ENCODE measurements around the gene OVOL1. TPM values are rescaled to one million over a fixed set of nuclear protein-coding genes. Genes with fewer than 3 reads are reported as not detected.

Gene OVOL1
- total RNA-seq, 6 donors from 2014 or later, result under 0.01 to 2.2 (median 0.77) TPM

GRCh38 chr11:65781152-65781961, 5.5 kb upstream of the OVOL1 start:
- ATAC-seq (ENCODE audit: low FRiP score in 2 of 2) (peak in 1 of 2 donors; percentile 48), DNase-seq (peak in 1 of 2 donors; percentile 90)
- H3K27ac ChIP-seq, result peak overlapping the region; percentile 93 to 99 (median 96)

GRCh38 chr11:65781962-65782815, 4.7 kb upstream of the OVOL1 start:
- ATAC-seq (ENCODE audit: low FRiP score in 2 of 2) (no peak), DNase-seq (no peak)
- Histone ChIP-seq H3K36me3 (peaks cover 0 to 23% (median 21%) of the 10 kb centered on the region in 4 donors), H3K27ac (peak overlapping the region in 2 of 4 donors; percentile 93 to 99), H3K4me1 (peaks cover 34 to 54% (median 43%) of the 10 kb centered on the region in 4 donors), H3K9me3 (no peaks in the 10 kb centered on the region), H3K4me3 (peak overlapping the region in 2 of 4 donors; percentile 91 to 94), H3K27me3 (peaks cover 0 to 14% (median 8%) of the 10 kb centered on the region in 4 donors)
- 60 to 95% methylated on average over 1 to 13 of the region's 13 CpGs for WGBS, 2 donors
- no peak for TF ChIP-seq POLR2AphosphoS5 (IDR thresholded peaks at IDR 0.05)
- TF ChIP-seq EP300 (IDR thresholded peaks at IDR 0.05), result no peak
- no peak for TF ChIP-seq POLR2A (IDR thresholded peaks at IDR 0.05)
- no peak for TF ChIP-seq CTCF (IDR thresholded peaks at IDR 0.05)

More at GRCh38 chr11:65781152-65781961, 5.5 kb upstream of the OVOL1 start:
- H3K36me3 ChIP-seq, result peaks cover 0 to 31% (median 24%) of the 10 kb centered on the region in 4 donors
- H3K4me1 ChIP-seq, result peaks cover 32 to 54% (median 44%) of the 10 kb centered on the region in 4 donors
- peaks cover 0 to 7% (median 3%) of the 10 kb centered on the region in 4 donors for H3K27me3 ChIP-seq
- H3K9me3 ChIP-seq, result no peaks in the 10 kb centered on the region
- TF ChIP-seq POLR2AphosphoS5 (IDR thresholded peaks at IDR 0.05) (no peak), POLR2A (IDR thresholded peaks at IDR 0.05) (peak in 1 of 4 donors; percentile 48), CTCF (IDR thresholded peaks at IDR 0.05) (peak; percentile 51 to 85 (median 78))
- peak overlapping the region in 3 of 4 donors; percentile 91 to 98 (median 94) for H3K4me3 ChIP-seq
- WGBS, 2 donors, result 29% methylated on average over 25 of the region's 83 CpGs; no CpG with 5 or more reads in 1 of the 2 donors

GRCh38 chr11:65782816-65783228, 4.0 kb upstream of the OVOL1 start:
- 83 to 86% methylated on average over 5 to 9 of the region's 9 CpGs for WGBS, 2 donors
- DNase-seq (peak in 1 of 2 donors; percentile 46), ATAC-seq (ENCODE audit: low FRiP score in 2 of 2) (no peak)
- Histone ChIP-seq H3K36me3 (peaks cover 0 to 17% (median 16%) of the 10 kb centered on the region in 4 donors), H3K27ac (no peak overlapping the region), H3K27me3 (peaks cover 0 to 21% (median 12%) of the 10 kb centered on the region in 4 donors), H3K4me3 (no peak overlapping the region), H3K4me1 (peaks cover 35 to 56% (median 45%) of the 10 kb centered on the region in 4 donors), H3K9me3 (no peaks in the 10 kb centered on the region)
- no peak for TF ChIP-seq CTCF (IDR thresholded peaks at IDR 0.05)
- no peak for TF ChIP-seq POLR2AphosphoS5 (IDR thresholded peaks at IDR 0.05)
- TF ChIP-seq EP300 (IDR thresholded peaks at IDR 0.05), result no peak
- no peak for TF ChIP-seq POLR2A (IDR thresholded peaks at IDR 0.05)

- H3K27ac ChIP-seq, result no peak overlapping the region
- DNase-seq, result no peak
- no peak for TF ChIP-seq CTCF (IDR thresholded peaks at IDR 0.05)
- TF ChIP-seq POLR2A (IDR thresholded peaks at IDR 0.05), result no peak
- TF ChIP-seq EP300 (IDR thresholded peaks at IDR 0.05), result no peak
- TF ChIP-seq POLR2AphosphoS5 (IDR thresholded peaks at IDR 0.05), result no peak
Measured at GRCh38 chr11:65785319-65786007, 1.4 kb upstream of the OVOL1 start.

More at GRCh38 chr11:65785319-65786007, 1.4 kb upstream of the OVOL1 start:
- no peaks in the 10 kb centered on the region for H3K36me3 ChIP-seq
- no peak overlapping the region for H3K4me3 ChIP-seq
- no peaks in the 10 kb centered on the region for H3K9me3 ChIP-seq
- ATAC-seq (ENCODE audit: low FRiP score in 2 of 2), result no peak
- 73 to 75% methylated on average over 7 to 8 of the region's 8 CpGs for WGBS, 2 donors
- H3K4me1 ChIP-seq, result peaks cover 28 to 42% (median 31%) of the 10 kb centered on the region in 4 donors
- peaks cover 2 to 28% (median 17%) of the 10 kb centered on the region in 4 donors for H3K27me3 ChIP-seq

Data from upper lobe of left lung (tissue), 6 donors.